ENCODE data around the gene PRPF6.

- TF ChIP-seq CTCF (conservative IDR thresholded peaks at IDR 0.05) (no peak), EZH2 (IDR thresholded peaks at IDR 0.05; ENCODE audit: low read depth) (no peak)
These were observed 67.6 kb downstream of the PRPF6 start for GRCh38 chr20:64048402-64049044.

Data from PC-9 (cell line).